OCI-LY3 (cell line): ENCODE measurements around the gene C1orf21.

Experiments
- EZH2phosphoT487 ChIP-seq: fragments of 200-600 bp; shearing (Covaris generic); IDR thresholded peaks from 2 replicates; pipeline ENCODE4 v1.6.1; 2018; ENCODE audit warnings: antibody characterized with exemption, mixed run types, low read depth
- TF ChIP-seq, protein P1 (sequence below): fragments of 200-600, 300-600 bp; sonication (generic); IDR thresholded peaks from 2 replicates; pipeline ENCODE4 v1.5.1; 2014; ENCODE audit warnings: antibody characterized with exemption, low read length, low read depth

DNA sequence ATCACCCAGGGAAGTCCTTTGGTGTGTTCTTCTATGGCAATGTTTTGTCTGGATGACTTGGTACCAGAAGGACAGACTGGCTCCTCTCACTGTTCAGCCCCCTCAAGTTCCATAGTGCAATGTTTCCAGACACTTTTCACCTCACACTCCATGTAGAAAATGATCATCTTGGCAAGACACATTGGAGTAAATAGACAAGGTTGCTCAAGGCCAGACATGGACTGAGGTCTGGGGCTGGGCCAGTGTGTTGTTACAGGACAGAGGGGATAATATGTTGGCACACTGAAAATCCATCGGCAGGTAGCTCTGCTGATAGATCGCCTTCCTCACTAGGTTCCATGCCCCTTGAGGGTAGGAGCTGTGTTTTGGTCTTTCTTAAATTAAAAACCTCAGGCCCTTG is 51.5 kb downstream of the C1orf21 start:
- TF ChIP-seq, protein P1, sequence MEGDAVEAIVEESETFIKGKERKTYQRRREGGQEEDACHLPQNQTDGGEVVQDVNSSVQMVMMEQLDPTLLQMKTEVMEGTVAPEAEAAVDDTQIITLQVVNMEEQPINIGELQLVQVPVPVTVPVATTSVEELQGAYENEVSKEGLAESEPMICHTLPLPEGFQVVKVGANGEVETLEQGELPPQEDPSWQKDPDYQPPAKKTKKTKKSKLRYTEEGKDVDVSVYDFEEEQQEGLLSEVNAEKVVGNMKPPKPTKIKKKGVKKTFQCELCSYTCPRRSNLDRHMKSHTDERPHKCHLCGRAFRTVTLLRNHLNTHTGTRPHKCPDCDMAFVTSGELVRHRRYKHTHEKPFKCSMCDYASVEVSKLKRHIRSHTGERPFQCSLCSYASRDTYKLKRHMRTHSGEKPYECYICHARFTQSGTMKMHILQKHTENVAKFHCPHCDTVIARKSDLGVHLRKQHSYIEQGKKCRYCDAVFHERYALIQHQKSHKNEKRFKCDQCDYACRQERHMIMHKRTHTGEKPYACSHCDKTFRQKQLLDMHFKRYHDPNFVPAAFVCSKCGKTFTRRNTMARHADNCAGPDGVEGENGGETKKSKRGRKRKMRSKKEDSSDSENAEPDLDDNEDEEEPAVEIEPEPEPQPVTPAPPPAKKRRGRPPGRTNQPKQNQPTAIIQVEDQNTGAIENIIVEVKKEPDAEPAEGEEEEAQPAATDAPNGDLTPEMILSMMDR, result no peak
- no peak for TF ChIP-seq EZH2phosphoT487
